ENCODE data around the gene MRPL50. TPM values are rescaled to one million over a fixed set of nuclear protein-coding genes. Genes with fewer than 3 reads are reported as not detected.

The MRPL50 gene
- total RNA-seq, 2 donors from 2014 or later: 15.5 to 17.4 TPM

DNA sequence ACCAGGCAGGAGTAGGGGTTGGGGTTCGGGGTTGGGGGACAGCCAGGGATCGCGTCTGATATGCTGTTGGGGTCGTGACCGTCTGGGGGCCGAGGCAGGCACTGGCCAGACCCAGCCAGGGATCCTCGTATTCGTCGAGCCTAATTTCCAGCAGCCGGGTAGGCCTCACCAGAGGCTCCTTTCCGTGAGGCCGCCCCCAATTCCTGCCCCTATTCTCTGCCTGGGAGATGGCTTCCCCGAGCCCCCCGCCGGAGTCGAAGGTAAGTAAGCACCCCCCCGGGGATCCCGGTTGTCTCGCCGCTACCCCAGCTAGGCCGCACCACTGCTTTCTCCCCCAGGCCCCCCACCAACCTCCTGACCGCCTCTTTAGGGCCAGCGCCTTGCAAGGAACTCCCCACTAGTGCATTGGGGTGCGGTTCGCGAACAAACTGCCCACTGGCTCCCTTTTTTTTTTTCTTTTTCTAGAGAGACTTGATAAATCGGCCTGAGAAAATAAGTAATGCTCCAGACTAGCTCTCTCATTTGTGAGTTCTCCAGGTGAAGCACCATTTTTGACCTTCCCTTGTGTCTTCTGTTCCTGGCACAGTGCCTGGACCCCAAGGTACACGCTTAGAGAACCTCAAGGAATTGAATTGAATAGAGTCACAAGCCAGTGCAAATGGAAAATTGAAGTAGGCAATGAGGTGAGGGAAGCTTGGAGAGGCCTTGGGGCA, 668 bp upstream of the MRPL50 start:
- Mint-ChIP-seq H3K27me3 (ENCODE audit: insufficient read depth) (no peaks in the 10 kb centered on the region), H3K4me1 (peaks cover 18% of the 10 kb centered on the region), H3K9me3 (peaks cover 29% of the 10 kb centered on the region), H3K4me3 (peak overlapping the region; percentile 92), H3K27ac (peak overlapping the region; percentile 100), H3K36me3 (ENCODE audit: low read depth) (peaks cover 69% of the 10 kb centered on the region)
- H3K9ac ChIP-seq (ENCODE audit: extremely low read depth, low read length, poor library complexity, severe bottlenecking): peak overlapping the region; percentile 79
- peak overlapping the region; percentile 86 for H3K4me3 ChIP-seq (ENCODE audit: low read length)
- DNase-seq: no peak
- no peak overlapping the region for H3K27ac ChIP-seq (ENCODE audit: low read depth, low read length)
- H3K4me1 ChIP-seq (ENCODE audit: control insufficient read depth, insufficient read depth, low read length): no peaks in the 10 kb centered on the region
- TF ChIP-seq, protein P1, sequence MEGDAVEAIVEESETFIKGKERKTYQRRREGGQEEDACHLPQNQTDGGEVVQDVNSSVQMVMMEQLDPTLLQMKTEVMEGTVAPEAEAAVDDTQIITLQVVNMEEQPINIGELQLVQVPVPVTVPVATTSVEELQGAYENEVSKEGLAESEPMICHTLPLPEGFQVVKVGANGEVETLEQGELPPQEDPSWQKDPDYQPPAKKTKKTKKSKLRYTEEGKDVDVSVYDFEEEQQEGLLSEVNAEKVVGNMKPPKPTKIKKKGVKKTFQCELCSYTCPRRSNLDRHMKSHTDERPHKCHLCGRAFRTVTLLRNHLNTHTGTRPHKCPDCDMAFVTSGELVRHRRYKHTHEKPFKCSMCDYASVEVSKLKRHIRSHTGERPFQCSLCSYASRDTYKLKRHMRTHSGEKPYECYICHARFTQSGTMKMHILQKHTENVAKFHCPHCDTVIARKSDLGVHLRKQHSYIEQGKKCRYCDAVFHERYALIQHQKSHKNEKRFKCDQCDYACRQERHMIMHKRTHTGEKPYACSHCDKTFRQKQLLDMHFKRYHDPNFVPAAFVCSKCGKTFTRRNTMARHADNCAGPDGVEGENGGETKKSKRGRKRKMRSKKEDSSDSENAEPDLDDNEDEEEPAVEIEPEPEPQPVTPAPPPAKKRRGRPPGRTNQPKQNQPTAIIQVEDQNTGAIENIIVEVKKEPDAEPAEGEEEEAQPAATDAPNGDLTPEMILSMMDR (conservative IDR thresholded peaks at IDR 0.05): no peak
- WGBS, 2 experiments (ENCODE audit: insufficient coverage in 1 of 2, insufficient read length in 1 of 2): 4 to 5% methylated on average over 7 to 28 of the region's 28 CpGs
- H3K9me3 ChIP-seq (ENCODE audit: control insufficient read depth, low read length): peaks cover 41% of the 10 kb centered on the region
- H3K36me3 ChIP-seq (ENCODE audit: control insufficient read depth, insufficient read depth, low read length): peaks cover 66% of the 10 kb centered on the region
- no peaks in the 10 kb centered on the region for H3K27me3 ChIP-seq (ENCODE audit: control insufficient read depth, insufficient read depth, low read length, poor library complexity, severe bottlenecking)

DNA sequence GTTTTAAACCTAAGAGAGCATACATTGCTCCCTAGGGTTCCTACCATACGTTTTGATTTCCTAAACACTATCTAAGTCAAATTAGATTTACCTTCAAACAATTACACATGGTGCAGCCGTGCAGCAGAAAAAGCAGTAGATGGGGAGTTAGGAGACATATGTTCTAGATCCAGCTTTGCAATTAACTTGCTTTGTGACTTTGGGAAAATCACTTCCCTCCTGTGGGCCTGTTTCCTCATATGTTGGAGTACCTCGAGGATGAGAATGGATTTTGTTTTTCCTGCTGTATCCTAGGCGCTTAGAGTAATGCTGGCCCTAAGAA, 711 bp downstream of the MRPL50 start:
- H3K4me3 ChIP-seq (ENCODE audit: low read length): peak overlapping the region; percentile 86
- Mint-ChIP-seq H3K27me3 (ENCODE audit: insufficient read depth) (no peaks in the 10 kb centered on the region), H3K4me1 (peaks cover 18% of the 10 kb centered on the region), H3K9me3 (peaks cover 29% of the 10 kb centered on the region), H3K4me3 (peak overlapping the region; percentile 92), H3K27ac (peak overlapping the region; percentile 100), H3K36me3 (ENCODE audit: low read depth) (peaks cover 67% of the 10 kb centered on the region)
- peak overlapping the region; percentile 80 for H3K27ac ChIP-seq (ENCODE audit: low read depth, low read length)
- TF ChIP-seq, protein P1 (conservative IDR thresholded peaks at IDR 0.05): no peak
- H3K9ac ChIP-seq (ENCODE audit: extremely low read depth, low read length, poor library complexity, severe bottlenecking): peak overlapping the region; percentile 91
- DNase-seq: no peak
- H3K9me3 ChIP-seq (ENCODE audit: control insufficient read depth, low read length): peaks cover 42% of the 10 kb centered on the region
- H3K4me1 ChIP-seq (ENCODE audit: control insufficient read depth, insufficient read depth, low read length): no peaks in the 10 kb centered on the region
- 10% methylated on average over 4 of the region's 4 CpGs; no CpG with 5 or more reads in 1 of the 2 experiments for WGBS, 2 experiments (ENCODE audit: insufficient coverage in 1 of 2, insufficient read length in 1 of 2)
- H3K27me3 ChIP-seq (ENCODE audit: control insufficient read depth, insufficient read depth, low read length, poor library complexity, severe bottlenecking): no peaks in the 10 kb centered on the region
- H3K36me3 ChIP-seq (ENCODE audit: control insufficient read depth, insufficient read depth, low read length): peaks cover 62% of the 10 kb centered on the region

DNA sequence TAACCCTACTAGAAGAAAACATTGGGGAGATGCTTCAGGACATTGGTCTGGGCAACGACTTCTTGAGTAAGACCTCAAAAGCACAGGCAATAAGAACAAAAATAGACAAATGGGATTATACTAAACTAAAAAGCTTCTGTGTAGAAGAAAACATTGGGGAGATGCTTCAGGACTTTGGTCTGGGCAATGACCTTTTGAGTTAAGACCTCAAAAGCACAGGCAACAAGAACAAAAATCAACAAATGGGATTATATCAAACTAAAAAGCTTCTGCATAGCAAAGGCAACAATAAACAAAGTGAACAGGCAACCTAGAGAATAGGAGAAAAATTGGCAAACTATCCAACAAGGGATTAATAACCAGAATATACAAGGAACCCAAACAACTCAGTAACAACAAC, 3.7 kb downstream of the MRPL50 start:
- TF ChIP-seq, protein P1 (conservative IDR thresholded peaks at IDR 0.05): no peak
- Mint-ChIP-seq H3K27ac (no peak overlapping the region), H3K27me3 (ENCODE audit: insufficient read depth) (no peaks in the 10 kb centered on the region), H3K4me1 (peaks cover 8% of the 10 kb centered on the region), H3K9me3 (peaks cover 48% of the 10 kb centered on the region), H3K36me3 (ENCODE audit: low read depth) (peaks cover 72% of the 10 kb centered on the region), H3K4me3 (no peak overlapping the region)
- Histone ChIP-seq H3K4me3 (ENCODE audit: low read length) (peak overlapping the region; percentile 2), H3K9me3 (ENCODE audit: control insufficient read depth, low read length) (peaks cover 49% of the 10 kb centered on the region), H3K9ac (ENCODE audit: extremely low read depth, low read length, poor library complexity, severe bottlenecking) (no peak overlapping the region), H3K27ac (ENCODE audit: low read depth, low read length) (no peak overlapping the region), H3K4me1 (ENCODE audit: control insufficient read depth, insufficient read depth, low read length) (no peaks in the 10 kb centered on the region), H3K27me3 (ENCODE audit: control insufficient read depth, insufficient read depth, low read length, poor library complexity, severe bottlenecking) (no peaks in the 10 kb centered on the region), H3K36me3 (ENCODE audit: control insufficient read depth, insufficient read depth, low read length) (peaks cover 45% of the 10 kb centered on the region)
- 100% methylated on average over 1 of the region's 1 CpG; no CpG with 5 or more reads in 1 of the 2 experiments for WGBS, 2 experiments (ENCODE audit: insufficient coverage in 1 of 2, insufficient read length in 1 of 2)
- no peak for DNase-seq
